ENCODE results near the gene GDPGP1. TPM values are rescaled to one million over a fixed set of nuclear protein-coding genes. Genes with fewer than 3 reads are reported as not detected.

GDPGP1 gene
- total and polyA plus RNA-seq, 9 of the 15 experiments (the other 6 are each of a cell fraction or from before 2014, with no cell fraction given) = 0.78 to 6.1 (median 2.8) TPM

- TF ChIP-seq NR2C2 (CRISPR knock-in tag; IDR thresholded peaks at IDR 0.05) (no peak), NR2C2 (tag; IDR thresholded peaks at IDR 0.05) (no peak), L3MBTL2 (IDR thresholded peaks at IDR 0.05) (0 out of 2 replicates have a peak, but pooled peaks have one; percentile 12), CHD2 (IDR thresholded peaks at IDR 0.05; ENCODE audit: low read depth, low read length) (peak; percentile 89), CBX8 (IDR thresholded peaks at IDR 0.05; ENCODE audit: borderline replicate concordance, extremely low read depth, low read depth, low read length, poor library complexity, severe bottlenecking) (no peak), NELFE (IDR thresholded peaks at IDR 0.05; ENCODE audit: insufficient read depth, insufficient read length) (no peak), MEIS2 (IDR thresholded peaks at IDR 0.05; ENCODE audit: partially characterized antibody) (peak; percentile 34), HOMEZ (CRISPR knock-in tag; IDR thresholded peaks at IDR 0.05) (no peak), DPF2 (IDR thresholded peaks at IDR 0.05) (no peak), XRCC5 (IDR thresholded peaks at IDR 0.05; ENCODE audit: low read depth, low read length) (no peak), USF2 (CRISPR knock-in tag; IDR thresholded peaks at IDR 0.05) (no peak), E2F8 (IDR thresholded peaks at IDR 0.05; ENCODE audit: low read depth, partially characterized antibody) (no peak), E2F5 (CRISPR knock-in tag; IDR thresholded peaks at IDR 0.05) (no peak), E4F1 (CRISPR knock-in tag; IDR thresholded peaks at IDR 0.05; ENCODE audit: borderline replicate concordance) (no peak), PHF20 (IDR thresholded peaks at IDR 0.05; ENCODE audit: partially characterized antibody) (no peak), RFX1 (IDR thresholded peaks at IDR 0.05) (no peak)
Observed at GRCh38 chr15:90239371-90239770, 5.4 kb downstream of the GDPGP1 start (continued).

All from K562 (cell line).